ENCODE measurements around the gene FAM151B. TPM values are rescaled to one million over a fixed set of nuclear protein-coding genes. Genes with fewer than 3 reads are reported as not detected.

FAM151B gene
- polyA plus RNA-seq, 1 experiment = 4.6 TPM

GRCh38 chr5:80588858-80589540 is 101.1 kb downstream of the FAM151B start:
- H3K27me3 ChIP-seq (ENCODE audit: control insufficient read depth, insufficient read depth, low read length) = no peaks in the 10 kb centered on the region
- DNase-seq (ENCODE audit: low read depth, low spot score) = no peak
- no peak overlapping the region for H3K27ac ChIP-seq (ENCODE audit: low read depth, low read length)
- ChIA-PET CTCF (no interaction called here), POLR2A (no interaction called here)
- TF ChIP-seq, protein P1, sequence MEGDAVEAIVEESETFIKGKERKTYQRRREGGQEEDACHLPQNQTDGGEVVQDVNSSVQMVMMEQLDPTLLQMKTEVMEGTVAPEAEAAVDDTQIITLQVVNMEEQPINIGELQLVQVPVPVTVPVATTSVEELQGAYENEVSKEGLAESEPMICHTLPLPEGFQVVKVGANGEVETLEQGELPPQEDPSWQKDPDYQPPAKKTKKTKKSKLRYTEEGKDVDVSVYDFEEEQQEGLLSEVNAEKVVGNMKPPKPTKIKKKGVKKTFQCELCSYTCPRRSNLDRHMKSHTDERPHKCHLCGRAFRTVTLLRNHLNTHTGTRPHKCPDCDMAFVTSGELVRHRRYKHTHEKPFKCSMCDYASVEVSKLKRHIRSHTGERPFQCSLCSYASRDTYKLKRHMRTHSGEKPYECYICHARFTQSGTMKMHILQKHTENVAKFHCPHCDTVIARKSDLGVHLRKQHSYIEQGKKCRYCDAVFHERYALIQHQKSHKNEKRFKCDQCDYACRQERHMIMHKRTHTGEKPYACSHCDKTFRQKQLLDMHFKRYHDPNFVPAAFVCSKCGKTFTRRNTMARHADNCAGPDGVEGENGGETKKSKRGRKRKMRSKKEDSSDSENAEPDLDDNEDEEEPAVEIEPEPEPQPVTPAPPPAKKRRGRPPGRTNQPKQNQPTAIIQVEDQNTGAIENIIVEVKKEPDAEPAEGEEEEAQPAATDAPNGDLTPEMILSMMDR (IDR thresholded peaks at IDR 0.05; ENCODE audit: low read depth, low read length) = no peak
- no peak overlapping the region for H3K4me3 ChIP-seq (ENCODE audit: low read depth, low read length)
- H3K9me3 ChIP-seq (ENCODE audit: control insufficient read depth, insufficient read depth, low read length) = no peaks in the 10 kb centered on the region

GRCh38 chr5:80590766-80591165 is 102.9 kb downstream of the FAM151B start:
- CTCF ChIA-PET = no interaction called here
- no peak for DNase-seq (ENCODE audit: low read depth, low spot score)

DNA sequence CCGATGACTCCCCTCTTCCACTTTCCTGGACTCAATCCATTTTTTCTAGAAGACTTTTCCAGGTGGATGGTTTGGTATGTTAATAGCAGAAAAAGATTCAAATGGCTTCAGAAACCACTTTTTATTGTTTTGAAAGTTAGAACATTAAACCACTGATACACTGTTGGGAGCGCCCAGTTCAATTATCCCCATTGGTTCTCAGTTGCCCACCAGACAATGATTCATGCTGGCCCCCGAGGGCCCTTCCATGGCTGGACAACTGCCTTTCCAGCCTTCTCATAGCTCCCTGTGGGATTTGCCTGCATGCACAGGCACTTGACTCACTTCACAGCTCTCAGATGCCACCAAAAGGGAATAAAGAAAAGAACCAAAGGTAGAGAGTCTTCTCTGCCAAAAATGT is 103.5 kb downstream of the FAM151B start:
- CTCF ChIA-PET = interaction anchor here (0.7 kb wide), 1 partner anchor 283 kb away, joined by 3 read pairs; no protein-coding TSS in a partner anchor
- POLR2A ChIA-PET = no interaction called here
- no peak for DNase-seq (ENCODE audit: low read depth, low spot score)
- Histone ChIP-seq H3K27ac (ENCODE audit: low read depth, low read length) (no peak overlapping the region), H3K4me3 (ENCODE audit: low read depth, low read length) (no peak overlapping the region), H3K9me3 (ENCODE audit: control insufficient read depth, insufficient read depth, low read length) (no peaks in the 10 kb centered on the region), H3K27me3 (ENCODE audit: control insufficient read depth, insufficient read depth, low read length) (peaks cover 2% of the 10 kb centered on the region)
- TF ChIP-seq, protein P1 (IDR thresholded peaks at IDR 0.05; ENCODE audit: low read depth, low read length) = no peak

More at GRCh38 chr5:80590766-80591165, 102.9 kb downstream of the FAM151B start:
- H3K9me3 ChIP-seq (ENCODE audit: control insufficient read depth, insufficient read depth, low read length) = no peaks in the 10 kb centered on the region
- TF ChIP-seq, protein P1 (IDR thresholded peaks at IDR 0.05; ENCODE audit: low read depth, low read length) = no peak
- H3K4me3 ChIP-seq (ENCODE audit: low read depth, low read length) = no peak overlapping the region
- H3K27me3 ChIP-seq (ENCODE audit: control insufficient read depth, insufficient read depth, low read length) = no peaks in the 10 kb centered on the region
- H3K27ac ChIP-seq (ENCODE audit: low read depth, low read length) = no peak overlapping the region
- POLR2A ChIA-PET = no interaction called here

DNA sequence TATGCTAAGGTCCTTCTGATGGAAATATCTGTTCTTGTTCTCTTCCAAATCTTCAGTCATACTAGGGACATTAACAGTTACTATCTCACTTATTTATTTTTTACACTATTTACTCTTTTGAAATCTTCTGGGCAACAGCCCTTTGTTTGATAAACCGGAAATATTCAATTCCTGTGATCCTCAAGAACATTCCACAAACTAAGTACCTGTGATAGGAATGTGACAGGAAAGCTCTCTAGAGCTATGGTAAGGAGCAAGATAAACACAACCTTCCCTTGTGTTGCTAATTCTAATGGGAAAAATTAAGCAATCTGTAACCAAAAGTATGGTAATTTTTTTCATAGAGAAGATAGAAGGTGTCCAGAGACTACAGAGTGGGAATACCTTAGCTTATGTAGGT is 104.2 kb downstream of the FAM151B start:
- Histone ChIP-seq H3K27me3 (ENCODE audit: control insufficient read depth, insufficient read depth, low read length) (peaks cover 2% of the 10 kb centered on the region), H3K9me3 (ENCODE audit: control insufficient read depth, insufficient read depth, low read length) (no peaks in the 10 kb centered on the region), H3K27ac (ENCODE audit: low read depth, low read length) (no peak overlapping the region), H3K4me3 (ENCODE audit: low read depth, low read length) (no peak overlapping the region)
- ChIA-PET POLR2A (interaction anchor here (0.5 kb wide), 1 partner anchor 71 kb away, joined by 5 read pairs; no protein-coding TSS in a partner anchor), CTCF (no interaction called here)
- TF ChIP-seq, protein P1 (IDR thresholded peaks at IDR 0.05; ENCODE audit: low read depth, low read length) = no peak
- no peak for DNase-seq (ENCODE audit: low read depth, low spot score)

Other genes with a start within 250 kb of the FAM151B start
- gene SERINC5, start 232.1 kb upstream of the FAM151B start, polyA plus RNA-seq (2011; rRNA removed) = 7.3 and 8.5 TPM in 2 replicates
- not detected in 2 replicates for gene SPZ1, start 168.1 kb upstream of the FAM151B start, polyA plus RNA-seq (2011; rRNA removed)
- gene ZFYVE16, start 80.0 kb upstream of the FAM151B start, polyA plus RNA-seq (2011; rRNA removed) = 12.4 and 15.8 TPM in 2 replicates
- not detected in 2 replicates for gene ANKRD34B, start 82.2 kb downstream of the FAM151B start, polyA plus RNA-seq (2011; rRNA removed)
- 7.2 and 10.8 TPM in 2 replicates for gene MSH3, start 166.6 kb downstream of the FAM151B start, polyA plus RNA-seq (2011; rRNA removed)
- gene DHFR, start 166.9 kb downstream of the FAM151B start, polyA plus RNA-seq (2011; rRNA removed) = 15.7 and 22.5 TPM in 2 replicates